Upper lobe of left lung (tissue), 6 donors: ENCODE data around the gene SAV1. TPM values are rescaled to one million over a fixed set of nuclear protein-coding genes. Genes with fewer than 3 reads are reported as not detected.

Source experiments
- ATAC-seq, 2 donors: fragments of 200-7000 bp; cut with Tn5 transposase; one replicate each; pipeline ENCODE4 v1.9.1; 2022; ENCODE audit warnings: mild to moderate bottlenecking in 2 of 2, moderate library complexity in 2 of 2; ENCODE audit not compliant: low FRiP score in 2 of 2
- DNase-seq, 2 donors: peaks; one replicate each; pipeline ENCODE4 v3.0.0-alpha.2; 2019 to 2020
- H3K27ac ChIP-seq, 4 donors: fragments of 200-600 bp; sonication (generic); one replicate each; pipeline ENCODE4 v1.5.1; 2016 to 2019
- H3K27me3 ChIP-seq, 4 donors: fragments of 200-600 bp; sonication (generic); one replicate each; pipeline ENCODE4 v1.5.1; 2017 to 2019
- H3K36me3 ChIP-seq, 4 donors: fragments of 200-600 bp; sonication (generic); one replicate each; pipeline ENCODE4 v1.5.1; 2016 to 2019
- H3K4me1 ChIP-seq, 4 donors: fragments of 200-600 bp; sonication (generic); one replicate each; pipeline ENCODE4 v1.5.1; 2018 to 2019
- H3K4me3 ChIP-seq, 4 donors: fragments of 200-600 bp; sonication (generic); one replicate each; pipeline ENCODE4 v1.5.1; 2017 to 2019; ENCODE audit warnings: mild to moderate bottlenecking in 2 of 4, moderate library complexity in 1 of 4
- H3K9me3 ChIP-seq, 4 donors: fragments of 200-600 bp; sonication (generic); one replicate each; pipeline ENCODE4 v1.5.1; 2018 to 2019
- EP300 ChIP-seq, 4 donors: sonication (generic); formaldehyde crosslinking; IDR thresholded peaks; one replicate each; pipeline ENCODE4 v1.5.1; 2017; ENCODE audit warnings: antibody characterized with exemption in 4 of 4, control low read depth in 2 of 4
- POLR2A ChIP-seq, 4 donors: fragments of 450-650 bp; IDR thresholded peaks; one replicate each; pipeline ENCODE4 v1.5.1; 2016 to 2017; ENCODE audit warnings: antibody characterized with exemption in 4 of 4, mild to moderate bottlenecking in 2 of 4
- POLR2AphosphoS5 ChIP-seq, 2 donors: sonication (generic); formaldehyde crosslinking; IDR thresholded peaks; one replicate each; pipeline ENCODE4 v1.5.1; 2017; ENCODE audit warnings: antibody characterized with exemption in 2 of 2
- WGBS, 2 donors: methylation state at CpG; one replicate each; pipeline ENCODE4 v1.1.5; 2017 to 2018; 5-methylcytosine and 5-hydroxymethylcytosine counted together
- total RNA-seq, 6 donors: library from RNA; depleted of rRNA in 4 of 6; stranded (reverse); fragments of >200 nt in 4 of 6; gene quantifications; one replicate each; pipeline versions ENCODE4 v1.1.0 to v1.2.1, GENCODE V29; 2016 to 2021
- TF ChIP-seq, protein P1 (sequence below), 6 experiments: fragments of 450-650 bp in 4 of 6; fragments of 200-600 bp in 2 of 6; sonication (generic) in 2 of 6; IDR thresholded peaks; one replicate each; pipeline ENCODE4 v1.5.1; 2016 to 2019; ENCODE audit warnings: antibody characterized with exemption in 6 of 6
- donor health status: DM: no; HTN: no; CAD: no; lungs with moderate emphysema.
- donor health status: DM: no; HTN: yes; CAD: no; lungs with severe emphysema.

SAV1 gene
- total RNA-seq, 6 donors from 2014 or later, result 29.3 to 63.9 (median 34.3) TPM

DNA sequence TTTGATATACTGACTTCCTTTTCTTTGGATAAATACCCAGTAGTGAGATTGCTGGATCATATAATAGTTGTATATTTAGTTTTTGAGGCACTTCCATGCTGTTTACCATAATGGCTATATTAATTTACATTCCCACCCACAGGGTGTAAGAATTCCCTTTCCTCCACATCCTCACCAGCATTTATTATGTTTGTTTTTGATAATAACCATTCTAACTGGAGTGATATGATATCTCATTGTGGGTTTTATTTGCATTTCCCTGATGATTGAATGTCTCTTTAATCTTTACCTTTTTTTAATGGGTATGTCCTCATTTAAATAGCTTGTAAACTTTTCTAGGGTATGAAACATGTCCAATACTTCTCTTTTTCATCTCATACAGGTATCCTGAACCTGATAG lies 11.6 kb upstream of the SAV1 start:
- no peaks in the 10 kb centered on the region for H3K9me3 ChIP-seq
- H3K36me3 ChIP-seq, result no peaks in the 10 kb centered on the region
- TF ChIP-seq, protein P1, sequence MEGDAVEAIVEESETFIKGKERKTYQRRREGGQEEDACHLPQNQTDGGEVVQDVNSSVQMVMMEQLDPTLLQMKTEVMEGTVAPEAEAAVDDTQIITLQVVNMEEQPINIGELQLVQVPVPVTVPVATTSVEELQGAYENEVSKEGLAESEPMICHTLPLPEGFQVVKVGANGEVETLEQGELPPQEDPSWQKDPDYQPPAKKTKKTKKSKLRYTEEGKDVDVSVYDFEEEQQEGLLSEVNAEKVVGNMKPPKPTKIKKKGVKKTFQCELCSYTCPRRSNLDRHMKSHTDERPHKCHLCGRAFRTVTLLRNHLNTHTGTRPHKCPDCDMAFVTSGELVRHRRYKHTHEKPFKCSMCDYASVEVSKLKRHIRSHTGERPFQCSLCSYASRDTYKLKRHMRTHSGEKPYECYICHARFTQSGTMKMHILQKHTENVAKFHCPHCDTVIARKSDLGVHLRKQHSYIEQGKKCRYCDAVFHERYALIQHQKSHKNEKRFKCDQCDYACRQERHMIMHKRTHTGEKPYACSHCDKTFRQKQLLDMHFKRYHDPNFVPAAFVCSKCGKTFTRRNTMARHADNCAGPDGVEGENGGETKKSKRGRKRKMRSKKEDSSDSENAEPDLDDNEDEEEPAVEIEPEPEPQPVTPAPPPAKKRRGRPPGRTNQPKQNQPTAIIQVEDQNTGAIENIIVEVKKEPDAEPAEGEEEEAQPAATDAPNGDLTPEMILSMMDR (IDR thresholded peaks at IDR 0.05), result no peak
- TF ChIP-seq POLR2A (IDR thresholded peaks at IDR 0.05), result no peak
- TF ChIP-seq POLR2AphosphoS5 (IDR thresholded peaks at IDR 0.05), result no peak
- no peak for TF ChIP-seq EP300 (IDR thresholded peaks at IDR 0.05)
- peaks cover 0 to 15% (median 9%) of the 10 kb centered on the region in 4 donors for H3K4me1 ChIP-seq
- ATAC-seq, result no peak
- DNase-seq, result no peak
- no peaks in the 10 kb centered on the region for H3K27me3 ChIP-seq
- no peak overlapping the region for H3K27ac ChIP-seq
- H3K4me3 ChIP-seq, result no peak overlapping the region

DNA sequence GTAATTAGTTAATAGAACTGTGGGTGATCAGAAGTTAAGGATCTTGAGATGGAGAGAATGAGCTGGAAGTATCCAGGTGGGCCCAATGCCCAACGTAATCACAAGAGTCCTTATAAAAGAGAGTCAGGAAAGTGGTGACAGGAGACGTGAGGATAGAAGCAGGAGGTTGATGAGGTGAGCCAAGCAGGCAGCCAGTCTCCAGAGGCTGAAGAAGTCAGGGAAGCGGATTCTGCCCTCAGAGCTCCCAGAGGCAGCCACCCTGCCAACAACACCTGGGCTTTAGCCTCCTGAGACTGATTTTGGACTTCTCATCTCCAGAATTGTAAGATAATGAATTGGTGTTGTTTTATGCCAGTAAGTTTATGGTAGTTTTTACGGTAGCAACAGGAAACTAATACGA lies 10.1 kb upstream of the SAV1 start:
- Histone ChIP-seq H3K4me1 (peaks cover 0 to 15% (median 9%) of the 10 kb centered on the region in 4 donors), H3K27me3 (no peaks in the 10 kb centered on the region), H3K36me3 (no peaks in the 10 kb centered on the region), H3K9me3 (no peaks in the 10 kb centered on the region), H3K4me3 (no peak overlapping the region), H3K27ac (peak overlapping the region in 2 of 4 donors; percentile 28 to 62)
- WGBS, 2 donors, result 68 to 86% methylated on average over 5 of the region's 5 CpGs
- TF ChIP-seq POLR2A (IDR thresholded peaks at IDR 0.05), result no peak
- no peak for TF ChIP-seq EP300 (IDR thresholded peaks at IDR 0.05)
- TF ChIP-seq, protein P1 (IDR thresholded peaks at IDR 0.05), result no peak
- TF ChIP-seq POLR2AphosphoS5 (IDR thresholded peaks at IDR 0.05), result no peak
- ATAC-seq (no peak), DNase-seq (no peak)

DNA sequence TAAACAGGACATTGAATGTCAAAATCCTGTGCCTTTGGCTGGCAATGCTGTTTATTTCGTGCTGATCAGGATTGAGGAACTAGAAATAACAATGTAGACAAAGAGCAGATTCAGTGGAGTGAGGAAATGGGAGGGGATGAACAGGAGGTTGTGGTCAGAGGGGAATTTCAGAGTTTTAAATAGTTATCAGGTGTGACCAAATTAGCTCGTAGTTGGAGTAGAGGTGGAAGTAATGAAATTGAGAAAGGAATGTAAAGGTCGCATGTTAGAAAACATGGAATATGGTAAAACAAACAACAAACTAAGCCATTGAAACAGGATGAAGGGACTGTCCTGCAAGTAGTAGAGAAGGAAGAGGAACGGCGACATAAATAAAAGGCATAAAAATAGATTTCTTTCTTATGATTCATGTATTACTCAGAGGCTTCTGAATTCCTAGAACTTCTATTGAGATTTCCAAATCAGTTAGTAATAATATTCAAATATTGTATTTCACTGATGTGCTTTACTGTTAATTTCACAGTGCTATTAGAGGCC lies 9.5 kb upstream of the SAV1 start:
- Histone ChIP-seq H3K27me3 (no peaks in the 10 kb centered on the region), H3K9me3 (no peaks in the 10 kb centered on the region), H3K4me1 (peaks cover 0 to 15% (median 9%) of the 10 kb centered on the region in 4 donors), H3K36me3 (no peaks in the 10 kb centered on the region), H3K4me3 (no peak overlapping the region), H3K27ac (peak overlapping the region in 3 of 4 donors; percentile 15 to 62 (median 28))
- WGBS, 2 donors, result 16 to 25% methylated on average over 5 of the region's 5 CpGs
- DNase-seq (no peak), ATAC-seq (peak in 1 of 2 donors; percentile 60)
- TF ChIP-seq POLR2A (IDR thresholded peaks at IDR 0.05) (no peak), EP300 (IDR thresholded peaks at IDR 0.05) (no peak), POLR2AphosphoS5 (IDR thresholded peaks at IDR 0.05) (no peak)
- TF ChIP-seq, protein P1 (IDR thresholded peaks at IDR 0.05), result no peak

DNA sequence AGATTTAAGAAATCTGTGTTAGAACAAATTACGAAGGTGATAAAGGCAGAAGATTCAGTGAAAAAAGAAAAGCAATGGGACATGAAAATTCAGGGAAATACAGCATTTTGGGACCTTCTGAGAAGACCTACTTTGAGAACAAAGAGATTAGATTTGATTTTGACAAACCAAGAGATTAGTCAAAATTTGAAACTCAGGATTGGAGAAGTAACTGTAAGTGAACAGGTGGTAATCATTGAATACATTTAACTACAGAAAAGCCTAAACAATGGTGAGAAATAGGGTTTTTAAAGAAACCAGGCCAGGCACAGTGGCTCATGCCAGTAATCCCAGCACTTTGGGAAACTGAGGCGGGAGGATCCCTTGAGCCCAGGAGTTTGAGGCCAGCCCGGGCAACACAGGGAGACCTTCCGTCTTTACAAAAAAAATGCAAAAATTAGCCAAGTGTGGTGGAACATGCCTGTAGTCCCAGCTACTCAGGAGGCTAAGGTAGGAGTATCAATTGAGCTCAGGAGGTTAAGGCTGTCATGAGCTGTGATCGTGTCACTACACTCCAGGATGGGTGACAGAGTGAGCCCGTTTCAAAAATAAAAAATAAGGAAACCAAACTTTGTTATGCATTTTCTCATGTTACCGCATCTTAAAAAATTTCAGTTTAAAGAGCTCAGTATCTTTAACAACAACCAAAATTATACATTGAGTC lies 8.9 kb upstream of the SAV1 start:
- Histone ChIP-seq H3K27ac (peak overlapping the region in 3 of 4 donors; percentile 15 to 62 (median 28)), H3K4me1 (peaks cover 0 to 15% (median 9%) of the 10 kb centered on the region in 4 donors), H3K4me3 (no peak overlapping the region), H3K27me3 (no peaks in the 10 kb centered on the region), H3K9me3 (no peaks in the 10 kb centered on the region), H3K36me3 (no peaks in the 10 kb centered on the region)
- no peak for DNase-seq
- TF ChIP-seq POLR2A (IDR thresholded peaks at IDR 0.05) (no peak), POLR2AphosphoS5 (IDR thresholded peaks at IDR 0.05) (no peak), EP300 (IDR thresholded peaks at IDR 0.05) (no peak)
- TF ChIP-seq, protein P1 (IDR thresholded peaks at IDR 0.05), result no peak
- WGBS, 2 donors, result 74 to 80% methylated on average over 7 of the region's 7 CpGs
- no peak for ATAC-seq
